Smooth muscle cell of the brain vasculature (primary cell): Measurements from ENCODE around the gene F13A1.

Source experiments
- DNase-seq: peaks from one replicate; pipeline ENCODE4 v3.0.0-alpha.2; 2012; ENCODE audit warnings: low read depth, low spot score

Gene F13A1

GRCh38 chr6:6319952-6320811, at the start of gene F13A1:
F13A1 (minus strand) TSS chr6:6320662; CDS start chr6:6318664, 1,998 bp downstream.
- no peak for DNase-seq

GRCh38 chr6:6368684-6369052, 48.2 kb upstream of the F13A1 start:
- DNase-seq, result no peak

- DNase-seq, result no peak
Observed at GRCh38 chr6:6368040-6368683, 47.7 kb upstream of the F13A1 start.

GRCh38 chr6:6366803-6367202, 46.3 kb upstream of the F13A1 start:
- DNase-seq, result no peak

- no peak for DNase-seq
Observed at GRCh38 chr6:6365242-6365641, 44.8 kb upstream of the F13A1 start.

GRCh38 chr6:6362056-6362840, 41.8 kb upstream of the F13A1 start:
- DNase-seq, result no peak

GRCh38 chr6:6357530-6357929, 37.1 kb upstream of the F13A1 start:
- DNase-seq, result no peak

- DNase-seq, result no peak
Observed at GRCh38 chr6:6357032-6357431, 36.6 kb upstream of the F13A1 start.

- DNase-seq, result no peak
Observed at GRCh38 chr6:6352772-6353171, 32.3 kb upstream of the F13A1 start.

- no peak for DNase-seq
Observed at GRCh38 chr6:6351511-6352025, 31.1 kb upstream of the F13A1 start.

- DNase-seq, result no peak
Observed at GRCh38 chr6:6350696-6351095, 30.2 kb upstream of the F13A1 start.

GRCh38 chr6:6348256-6348655, 27.8 kb upstream of the F13A1 start:
- no peak for DNase-seq

- DNase-seq, result no peak
Observed at GRCh38 chr6:6346427-6347023, 26.1 kb upstream of the F13A1 start.

- DNase-seq, result no peak
Observed at GRCh38 chr6:6333501-6333900, 13.0 kb upstream of the F13A1 start.

- no peak for DNase-seq
Observed at GRCh38 chr6:6332811-6333244, 12.4 kb upstream of the F13A1 start.

- DNase-seq, result no peak
Observed at GRCh38 chr6:6331946-6332601, 11.6 kb upstream of the F13A1 start.

- no peak for DNase-seq
Observed at GRCh38 chr6:6331393-6331792, 10.9 kb upstream of the F13A1 start.

- no peak for DNase-seq
Observed at GRCh38 chr6:6330407-6330806, 9.9 kb upstream of the F13A1 start.

GRCh38 chr6:6328451-6328850, 8.0 kb upstream of the F13A1 start:
- no peak for DNase-seq

GRCh38 chr6:6323352-6323751, 2.9 kb upstream of the F13A1 start:
- no peak for DNase-seq

- DNase-seq, result no peak
Observed at GRCh38 chr6:6320901-6321300, 439 bp upstream of the F13A1 start.
